K562 (cell line): Measurements from ENCODE around the gene RASSF3. TPM values are rescaled to one million over a fixed set of nuclear protein-coding genes. Genes with fewer than 3 reads are reported as not detected.

Experiments
- ATAC-seq: fragments of 200-7000 bp; cut with Tn5 transposase; 3 replicates; pipeline ENCODE4 v1.9.1; 2020; ENCODE audit warnings: moderate library complexity
- BruUV-seq: library from RNA; stranded (reverse); fragments of 400-500 nt; replicated peaks from 2 replicates; lab custom pipeline; 2021; lab: Mats Ljungman, UMichigan
- CTCF ChIA-PET: fragments of 300-600 bp; formaldehyde crosslinking; extraction: SDS; loops from one replicate; lab custom pipeline; 2021; ENCODE audit warnings: low intra/inter-chr PET ratio; lab: Yijun Ruan, JAX
- POLR2A ChIA-PET: fragments of 300-600, 350-650 bp; sonication (Branson Sonifier 250); formaldehyde crosslinking; extraction: SDS; loops from one replicate; lab custom pipeline; 2021; ENCODE audit warnings: antibody characterized with exemption, inconsistent platforms; lab: Yijun Ruan, JAX
- DNase-seq, 4 experiments: peaks; one replicate each; pipeline versions ENCODE4 v3.0.0 to v3.0.0-alpha.2; 2011 to 2018; ENCODE audit warnings: low spot score in 3 of 4, mixed read lengths in 3 of 4; ENCODE audit errors: extremely low read depth in 1 of 4
- FAIRE-seq: peaks from 2 replicates; lab custom pipeline; 2011; peaks lifted over from hg19 to GRCh38; lab: Jason Lieb, UNC
- H2AFZ ChIP-seq: 2 replicates; pipeline ENCODE4 v1.6.0; 2011; ENCODE audit warnings: low read depth, low read length, control low read depth, inconsistent platforms
- H3K27ac ChIP-seq: fragments of 200-600 bp; 3 replicates; pipeline ENCODE4 v1.8.0; 2011; ENCODE audit warnings: low read depth, mild to moderate bottlenecking, control low read depth, inconsistent platforms, low read length, moderate library complexity, mixed read lengths; ENCODE audit errors: extremely low read depth
- H3K27me3 ChIP-seq, 2 experiments: fragments of 300-600 bp in 1 of 2; 2 replicates in 1 of 2; 3 replicates in 1 of 2; pipeline versions ENCODE4 v1.6.0 to v1.8.0; 2011; ENCODE audit warnings: inconsistent platforms in 2 of 2, low read length in 2 of 2, mild to moderate bottlenecking in 1 of 2, mixed read lengths in 1 of 2, moderate library complexity in 1 of 2; ENCODE audit not compliant: control insufficient read depth in 2 of 2, insufficient read depth in 2 of 2
- H3K36me3 ChIP-seq: fragments of 300-600 bp; 3 replicates; pipeline ENCODE4 v1.8.0; 2011; ENCODE audit warnings: mild to moderate bottlenecking, low read length, inconsistent platforms; ENCODE audit not compliant: control insufficient read depth, insufficient read depth
- H3K4me1 ChIP-seq, 2 experiments: fragments of 200-600 bp in 1 of 2; replicated peaks in 1 of 2; 2 replicates in 1 of 2; 3 replicates in 1 of 2; pipeline versions ENCODE4 v1.5.1 to v1.8.0; 2011; ENCODE audit warnings: inconsistent platforms in 2 of 2, low read length in 2 of 2, mild to moderate bottlenecking in 1 of 2, mixed read lengths in 1 of 2, moderate library complexity in 1 of 2; ENCODE audit not compliant: control insufficient read depth in 2 of 2, insufficient read depth in 2 of 2
- H3K4me2 ChIP-seq: 2 replicates; pipeline ENCODE4 v1.6.1; 2011; ENCODE audit warnings: low read length, control low read depth, inconsistent platforms, mixed read lengths; ENCODE audit not compliant: insufficient read depth
- H3K4me3 ChIP-seq: fragments of 200-600 bp; sonication (generic), shearing (Covaris generic); 2 replicates; pipeline ENCODE4 v1.5.1; 2016; ENCODE audit warnings: control low read depth, inconsistent platforms
- H3K79me2 ChIP-seq: fragments of 200-600 bp; 3 replicates; pipeline ENCODE4 v1.8.0; 2011; ENCODE audit warnings: low read length, inconsistent platforms; ENCODE audit not compliant: control insufficient read depth, insufficient read depth
- H3K9ac ChIP-seq, 2 experiments: 2 replicates each; pipeline versions ENCODE4 v1.6.0 to v1.6.1; 2011; ENCODE audit warnings: low read depth in 2 of 2, low read length in 2 of 2, control low read depth in 1 of 2, inconsistent platforms in 1 of 2, mild to moderate bottlenecking in 1 of 2, mixed read lengths in 1 of 2; ENCODE audit not compliant: insufficient read depth in 1 of 2
- H3K9me1 ChIP-seq: one replicate; pipeline ENCODE4 v1.6.0; 2011; ENCODE audit warnings: inconsistent platforms, mild to moderate bottlenecking, low read length, moderate library complexity; ENCODE audit not compliant: control insufficient read depth, insufficient read depth
- H3K9me3 ChIP-seq: replicated peaks from 2 replicates; pipeline ENCODE4 v1.5.1; 2011; ENCODE audit warnings: low read depth, low read length, inconsistent platforms; ENCODE audit not compliant: control insufficient read depth, insufficient read depth
- H4K20me1 ChIP-seq: replicated peaks from 2 replicates; pipeline ENCODE4 v1.6.1; 2011; ENCODE audit warnings: low read length, inconsistent platforms, mixed read lengths; ENCODE audit not compliant: control insufficient read depth, insufficient read depth
- ADNP ChIP-seq: fragments of 200-800 bp; sonication (Bioruptor generic); IDR thresholded peaks from 2 replicates; pipeline ENCODE4 v1.6.1; 2016; ENCODE audit warnings: missing genetic modification characterization, missing compliant biosample characterization
- ARID1B ChIP-seq: fragments of 450-650 bp; IDR thresholded peaks from 2 replicates; pipeline ENCODE4 v1.6.1; 2016; ENCODE audit warnings: antibody characterized with exemption, mild to moderate bottlenecking, inconsistent platforms
- DPF2 ChIP-seq: fragments of 450-650 bp; IDR thresholded peaks from 2 replicates; pipeline ENCODE4 v1.6.1; 2016
- FOSL1 ChIP-seq: fragments of 200-800 bp; sonication (Bioruptor generic); conservative IDR thresholded peaks from 2 replicates; pipeline ENCODE4 v1.6.1; 2016; ENCODE audit warnings: missing genetic modification characterization, missing compliant biosample characterization
- GATAD2B ChIP-seq: fragments of 450-650 bp; IDR thresholded peaks from 2 replicates; pipeline ENCODE4 v1.6.1; 2017; ENCODE audit warnings: mild to moderate bottlenecking, borderline replicate concordance
- HMG20A ChIP-seq: fragments of 450-650 bp; formaldehyde crosslinking; conservative IDR thresholded peaks from 2 replicates; pipeline ENCODE4 v1.4.0; 2020; ENCODE audit warnings: mild to moderate bottlenecking, mixed read lengths
- NCOA4 ChIP-seq: fragments of 450-650 bp; IDR thresholded peaks from 2 replicates; pipeline ENCODE4 v1.6.1; 2018; ENCODE audit warnings: mild to moderate bottlenecking; ENCODE audit not compliant: partially characterized antibody
- NFE2L1 ChIP-seq: fragments of 450-650 bp; IDR thresholded peaks from 2 replicates; pipeline ENCODE4 v1.6.1; 2016; ENCODE audit warnings: missing genetic modification characterization, low read depth, mild to moderate bottlenecking, missing compliant biosample characterization, moderate library complexity, borderline replicate concordance
- NRF1 ChIP-seq, 2 experiments: fragments of 450-650 bp; IDR thresholded peaks in 1 of 2; conservative IDR thresholded peaks in 1 of 2; 2 replicates each; pipeline ENCODE4 v1.6.1; 2014; ENCODE audit warnings: mild to moderate bottlenecking in 2 of 2
- POLR2G ChIP-seq: fragments of 200-400 bp; formaldehyde crosslinking; IDR thresholded peaks from 2 replicates; pipeline ENCODE4 v1.6.1; 2017; ENCODE audit warnings: low read depth, mild to moderate bottlenecking, antibody characterized with exemption, low read length, moderate library complexity
- RUNX1 ChIP-seq: sonication (generic); IDR thresholded peaks from 2 replicates; pipeline ENCODE4 v1.6.1; 2016; ENCODE audit warnings: antibody characterized with exemption, low read depth
- SMAD1 ChIP-seq: fragments of 150-350 bp; IDR thresholded peaks from 2 replicates; pipeline ENCODE4 v1.6.1; 2014; ENCODE audit warnings: low read length, low read depth; ENCODE audit not compliant: partially characterized antibody
- SMARCE1 ChIP-seq: fragments of 450-650 bp; IDR thresholded peaks from 2 replicates; pipeline ENCODE4 v1.7.1; 2016; ENCODE audit warnings: mild to moderate bottlenecking
- SRF ChIP-seq, 2 experiments: fragments of 250-450, 450-650 bp in 1 of 2; sonication (Bioruptor Pico) in 1 of 2; sonication (generic) in 1 of 2; formaldehyde crosslinking; IDR thresholded peaks; 2 replicates each; pipeline versions ENCODE4 v1.5.0 to v1.5.1; 2020 to 2022; ENCODE audit warnings: mild to moderate bottlenecking in 1 of 2, missing genetic modification reagents in 1 of 2
- ZFP36 ChIP-seq: fragments of 150-350 bp; IDR thresholded peaks from 2 replicates; pipeline ENCODE4 v1.6.1; 2018; ENCODE audit warnings: low read length, low read depth; ENCODE audit not compliant: partially characterized antibody
- ZNF12 ChIP-seq: sonication (generic); formaldehyde crosslinking; IDR thresholded peaks from 2 replicates; pipeline ENCODE4 v1.4.0; 2020; ENCODE audit warnings: mild to moderate bottlenecking, missing genetic modification reagents
- ZNF24 ChIP-seq: fragments of 450-650 bp; IDR thresholded peaks from 2 replicates; pipeline ENCODE4 v1.6.1; 2016
- ZNF507 ChIP-seq: conservative IDR thresholded peaks from 2 replicates; pipeline ENCODE4 v1.6.1; 2017; ENCODE audit warnings: missing genetic modification characterization, missing compliant biosample characterization
- in situ Hi-C: fragments of 300-500 bp; cut with MboI; formaldehyde crosslinking; loops from 4 replicates; pipeline ENCODE4 v1.15.0; 2018; ENCODE audit warnings: inconsistent platforms, mixed read lengths
- intact Hi-C: fragments of 100-400 bp; cut with micrococcal nuclease; formaldehyde crosslinking; loops from 2 replicates; pipeline ENCODE4 v1.14.2; 2022
- polyA plus RNA-seq, 8 experiments: library from polyadenylated mRNA; depleted of rRNA in 4 of 8; stranded (reverse) in 5 of 8; unstranded in 3 of 8; fragments of >200 nt; fragmentation: Nextera tagmentation in 2 of 8; fragmentation: Illumina TruSeq in 1 of 8; extraction: Ambion mirVana in 2 of 8; extraction: Trizol in 1 of 8; gene quantifications; 2 replicates each; pipeline versions ENCODE4 v1.2.1 to v1.2.3, GENCODE V29; 2011 to 2014; ENCODE audit warnings: inconsistent platforms in 1 of 8, missing spikeins in 1 of 8
- total RNA-seq, 7 experiments: library from RNA; depleted of rRNA in 6 of 7; stranded (reverse); fragments of >200 nt in 6 of 7; fragmentation: Illumina TruSeq in 2 of 7; extraction: Trizol in 2 of 7; gene quantifications; 2 replicates each; pipeline versions ENCODE4 v1.2.1 to v1.2.3, GENCODE V29; 2011 to 2021; ENCODE audit warnings: low replicate concordance in 1 of 7
- TF ChIP-seq, protein P1 (sequence below): fragments of 250-450 bp; sonication (Bioruptor Pico); IDR thresholded peaks from 2 replicates; pipeline ENCODE4 v1.4.0; 2020; ENCODE audit warnings: borderline replicate concordance
- TF ChIP-seq, protein P2 (sequence below): fragments of 450-650 bp; IDR thresholded peaks from 2 replicates; pipeline ENCODE4 v1.6.1; 2016
- TF ChIP-seq, protein P3 (sequence below): fragments of 250-450 bp; sonication (Bioruptor Pico); IDR thresholded peaks from 2 replicates; pipeline ENCODE4 v1.4.0; 2020; ENCODE audit warnings: mild to moderate bottlenecking

The RASSF3 gene
- total and polyA plus RNA-seq, 9 of the 15 experiments (the other 6 are each of a cell fraction or from before 2014, with no cell fraction given), result 3.7 to 39.2 (median 20.2) TPM

DNA sequence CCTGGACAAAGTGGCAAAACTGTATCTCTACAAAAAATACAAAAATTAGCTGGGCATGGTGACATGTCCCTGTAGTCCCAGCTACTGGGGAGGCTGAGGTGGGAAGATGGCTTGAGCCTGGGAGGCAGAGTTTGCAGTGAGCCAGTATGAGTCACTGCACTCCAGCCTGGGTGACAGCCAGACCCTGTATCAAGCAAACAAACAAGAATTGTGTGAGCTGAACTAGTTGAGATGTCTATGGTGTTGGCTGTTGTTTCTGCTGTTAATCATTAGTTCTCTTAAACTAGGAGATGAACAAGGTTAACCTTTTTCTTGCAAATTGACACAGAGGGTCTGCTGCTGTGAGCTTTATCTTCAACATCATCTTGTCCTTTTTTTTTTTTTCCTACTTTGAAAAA, 23.6 kb downstream of the RASSF3 start:
- DNase-seq (peak in 1 of 4 experiments; percentile 58), FAIRE-seq (peak; percentile 84), ATAC-seq (peak; percentile 80)
- H3K9me1 ChIP-seq, result no peaks in the 10 kb centered on the region
- peaks cover 4 to 30% of the 10 kb centered on the region in 2 experiments for H3K4me1 ChIP-seq
- peaks cover 22% of the 10 kb centered on the region for H3K36me3 ChIP-seq
- H3K9ac ChIP-seq, result no peak overlapping the region
- no peaks in the 10 kb centered on the region for H4K20me1 ChIP-seq
- intact Hi-C loops (no loop called here), in situ Hi-C loops (no loop called here)
- no peak overlapping the region for H3K4me2 ChIP-seq
- H2AFZ ChIP-seq, result no peak overlapping the region
- POLR2A ChIA-PET, result interaction anchor here (0.6 to 1.1 kb wide), 3 partner anchors 9 to 384 kb away, joined by 3 to 8 read pairs (median 5); no protein-coding TSS in a partner anchor
- H3K27ac ChIP-seq, result no peak overlapping the region
- H3K79me2 ChIP-seq, result peaks cover 77% of the 10 kb centered on the region
- H3K4me3 ChIP-seq, result no peak overlapping the region
- no TSS peak for BruUV-seq
- H3K27me3 ChIP-seq, result no peaks in the 10 kb centered on the region
- CTCF ChIA-PET, result no interaction called here
- no peaks in the 10 kb centered on the region for H3K9me3 ChIP-seq
- no peak for TF ChIP-seq RUNX1
- no peak for TF ChIP-seq NCOA4
- no peak for TF ChIP-seq NRF1 (conservative IDR thresholded peaks at IDR 0.05 in 1 of 2, IDR thresholded peaks at IDR 0.05 in 1 of 2)
- peak; percentile 77 for TF ChIP-seq FOSL1 (tag)
- peak; percentile 73; the same call in 1 of the 2 replicates for TF ChIP-seq ZNF12 (CRISPR knock-in tag)
- TF ChIP-seq, protein P1, sequence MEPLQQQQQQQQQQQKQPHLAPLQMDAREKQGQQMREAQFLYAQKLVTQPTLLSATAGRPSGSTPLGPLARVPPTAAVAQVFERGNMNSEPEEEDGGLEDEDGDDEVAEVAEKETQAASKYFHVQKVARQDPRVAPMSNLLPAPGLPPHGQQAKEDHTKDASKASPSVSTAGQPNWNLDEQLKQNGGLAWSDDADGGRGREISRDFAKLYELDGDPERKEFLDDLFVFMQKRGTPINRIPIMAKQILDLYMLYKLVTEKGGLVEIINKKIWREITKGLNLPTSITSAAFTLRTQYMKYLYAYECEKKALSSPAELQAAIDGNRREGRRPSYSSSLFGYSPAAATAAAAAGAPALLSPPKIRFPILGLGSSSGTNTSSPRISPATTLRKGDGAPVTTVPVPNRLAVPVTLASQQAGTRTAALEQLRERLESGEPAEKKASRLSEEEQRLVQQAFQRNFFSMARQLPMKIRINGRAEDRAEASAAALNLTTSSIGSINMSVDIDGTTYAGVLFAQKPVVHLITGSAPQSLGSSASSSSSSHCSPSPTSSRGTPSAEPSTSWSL (CRISPR knock-in tag), result no peak
- TF ChIP-seq HMG20A (CRISPR knock-in tag), result no peak
- no peak for TF ChIP-seq ADNP (tag)
- TF ChIP-seq SRF (CRISPR knock-in tag; IDR thresholded peaks at IDR 0.05), result peak in 1 of 2 experiments; percentile 49; a peak in 1 of 4 replicates
- TF ChIP-seq SMAD1, result no peak
- TF ChIP-seq, protein P2, sequence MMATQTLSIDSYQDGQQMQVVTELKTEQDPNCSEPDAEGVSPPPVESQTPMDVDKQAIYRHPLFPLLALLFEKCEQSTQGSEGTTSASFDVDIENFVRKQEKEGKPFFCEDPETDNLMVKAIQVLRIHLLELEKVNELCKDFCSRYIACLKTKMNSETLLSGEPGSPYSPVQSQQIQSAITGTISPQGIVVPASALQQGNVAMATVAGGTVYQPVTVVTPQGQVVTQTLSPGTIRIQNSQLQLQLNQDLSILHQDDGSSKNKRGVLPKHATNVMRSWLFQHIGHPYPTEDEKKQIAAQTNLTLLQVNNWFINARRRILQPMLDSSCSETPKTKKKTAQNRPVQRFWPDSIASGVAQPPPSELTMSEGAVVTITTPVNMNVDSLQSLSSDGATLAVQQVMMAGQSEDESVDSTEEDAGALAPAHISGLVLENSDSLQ, result peak; percentile 38
- TF ChIP-seq ZFP36, result no peak
- TF ChIP-seq SMARCE1, result peak; percentile 54; the same call in 1 of the 2 replicates
- TF ChIP-seq DPF2, result peak; percentile 43; the same call in 1 of the 2 replicates
- no peak for TF ChIP-seq POLR2G
- no peak for TF ChIP-seq NFE2L1 (tag)
- TF ChIP-seq, protein P3, sequence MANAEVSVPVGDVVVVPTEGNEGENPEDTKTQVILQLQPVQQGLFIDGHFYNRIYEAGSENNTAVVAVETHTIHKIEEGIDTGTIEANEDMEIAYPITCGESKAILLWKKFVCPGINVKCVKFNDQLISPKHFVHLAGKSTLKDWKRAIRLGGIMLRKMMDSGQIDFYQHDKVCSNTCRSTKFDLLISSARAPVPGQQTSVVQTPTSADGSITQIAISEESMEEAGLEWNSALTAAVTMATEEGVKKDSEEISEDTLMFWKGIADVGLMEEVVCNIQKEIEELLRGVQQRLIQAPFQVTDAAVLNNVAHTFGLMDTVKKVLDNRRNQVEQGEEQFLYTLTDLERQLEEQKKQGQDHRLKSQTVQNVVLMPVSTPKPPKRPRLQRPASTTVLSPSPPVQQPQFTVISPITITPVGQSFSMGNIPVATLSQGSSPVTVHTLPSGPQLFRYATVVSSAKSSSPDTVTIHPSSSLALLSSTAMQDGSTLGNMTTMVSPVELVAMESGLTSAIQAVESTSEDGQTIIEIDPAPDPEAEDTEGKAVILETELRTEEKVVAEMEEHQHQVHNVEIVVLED (CRISPR knock-in tag), result no peak
- no peak for TF ChIP-seq ZNF24
- TF ChIP-seq GATAD2B, result no peak
- TF ChIP-seq ZNF507 (tag), result no peak
- TF ChIP-seq ARID1B, result peak; percentile 42; the same call in 1 of the 2 replicates
